ENCODE measurements around the gene IL6R.

IL6R gene

GRCh38 chr1:154440036-154440804, 35.1 kb downstream of the IL6R start:
- Histone ChIP-seq H3K36me3 (ENCODE audit: low read depth) (peaks cover 33% of the 10 kb centered on the region), H3K4me3 (ENCODE audit: severe bottlenecking) (no peak overlapping the region), H3K4me1 (ENCODE audit: insufficient read depth, poor library complexity, severe bottlenecking) (peaks cover 8% of the 10 kb centered on the region), H3K27ac (ENCODE audit: poor library complexity, severe bottlenecking) (no peak overlapping the region), H3K27me3 (ENCODE audit: insufficient read depth, poor library complexity, severe bottlenecking) (no peaks in the 10 kb centered on the region), H3K9me3 (ENCODE audit: severe bottlenecking) (no peaks in the 10 kb centered on the region)
- ATAC-seq (ENCODE audit: low read depth): no peak
- no peak for TF ChIP-seq CTCF (IDR thresholded peaks at IDR 0.05; ENCODE audit: poor library complexity, severe bottlenecking)
- DNase-seq (ENCODE audit: low spot score): no peak

- no peak for TF ChIP-seq CTCF (IDR thresholded peaks at IDR 0.05; ENCODE audit: poor library complexity, severe bottlenecking)
- no peak for DNase-seq (ENCODE audit: low spot score)
- ATAC-seq (ENCODE audit: low read depth): no peak
- Histone ChIP-seq H3K4me3 (ENCODE audit: severe bottlenecking) (no peak overlapping the region), H3K27ac (ENCODE audit: poor library complexity, severe bottlenecking) (no peak overlapping the region), H3K36me3 (ENCODE audit: low read depth) (peaks cover 26% of the 10 kb centered on the region), H3K9me3 (ENCODE audit: severe bottlenecking) (no peaks in the 10 kb centered on the region), H3K27me3 (ENCODE audit: insufficient read depth, poor library complexity, severe bottlenecking) (no peaks in the 10 kb centered on the region), H3K4me1 (ENCODE audit: insufficient read depth, poor library complexity, severe bottlenecking) (peaks cover 8% of the 10 kb centered on the region)
Observed at GRCh38 chr1:154441241-154441888, 36.2 kb downstream of the IL6R start.

- no peaks in the 10 kb centered on the region for H3K9me3 ChIP-seq (ENCODE audit: severe bottlenecking)
- ATAC-seq (ENCODE audit: low read depth): peak; percentile 33; the same call in 1 of the 3 replicates
- no peak for DNase-seq (ENCODE audit: low spot score)
- H3K4me3 ChIP-seq (ENCODE audit: severe bottlenecking): no peak overlapping the region
- H3K27me3 ChIP-seq (ENCODE audit: insufficient read depth, poor library complexity, severe bottlenecking): no peaks in the 10 kb centered on the region
- peak; percentile 10 for TF ChIP-seq CTCF (IDR thresholded peaks at IDR 0.05; ENCODE audit: poor library complexity, severe bottlenecking)
- H3K27ac ChIP-seq (ENCODE audit: poor library complexity, severe bottlenecking): no peak overlapping the region
- peaks cover 8% of the 10 kb centered on the region for H3K4me1 ChIP-seq (ENCODE audit: insufficient read depth, poor library complexity, severe bottlenecking)
- H3K36me3 ChIP-seq (ENCODE audit: low read depth): peaks cover 25% of the 10 kb centered on the region
Observed at GRCh38 chr1:154442006-154442740, 37.0 kb downstream of the IL6R start.

- Histone ChIP-seq H3K27me3 (ENCODE audit: insufficient read depth, poor library complexity, severe bottlenecking) (no peaks in the 10 kb centered on the region), H3K4me1 (ENCODE audit: insufficient read depth, poor library complexity, severe bottlenecking) (peaks cover 8% of the 10 kb centered on the region), H3K36me3 (ENCODE audit: low read depth) (peaks cover 27% of the 10 kb centered on the region), H3K27ac (ENCODE audit: poor library complexity, severe bottlenecking) (no peak overlapping the region), H3K4me3 (ENCODE audit: severe bottlenecking) (no peak overlapping the region), H3K9me3 (ENCODE audit: severe bottlenecking) (no peaks in the 10 kb centered on the region)
- no peak for ATAC-seq (ENCODE audit: low read depth)
- DNase-seq (ENCODE audit: low spot score): no peak
- no peak for TF ChIP-seq CTCF (IDR thresholded peaks at IDR 0.05; ENCODE audit: poor library complexity, severe bottlenecking)
Observed at GRCh38 chr1:154443274-154444013, 38.3 kb downstream of the IL6R start.

All from RWPE2 (cell line).